ELF-1 (cell line): ENCODE results near the gene KLF11.
"Not testable (repeated sequence)": the region's sequence is repeated elsewhere in the genome, so short reads cannot be mapped to it uniquely, and the experiment has no call there.

Source experiments
- DNase-seq: peaks from one replicate; pipeline ENCODE4 v3.0.0-alpha.2; 2016; ENCODE audit warnings: low read depth, low spot score

Gene KLF11

GRCh38 chr2:10084223-10084865, 41.0 kb downstream of the KLF11 start:
- no peak for DNase-seq

DNA sequence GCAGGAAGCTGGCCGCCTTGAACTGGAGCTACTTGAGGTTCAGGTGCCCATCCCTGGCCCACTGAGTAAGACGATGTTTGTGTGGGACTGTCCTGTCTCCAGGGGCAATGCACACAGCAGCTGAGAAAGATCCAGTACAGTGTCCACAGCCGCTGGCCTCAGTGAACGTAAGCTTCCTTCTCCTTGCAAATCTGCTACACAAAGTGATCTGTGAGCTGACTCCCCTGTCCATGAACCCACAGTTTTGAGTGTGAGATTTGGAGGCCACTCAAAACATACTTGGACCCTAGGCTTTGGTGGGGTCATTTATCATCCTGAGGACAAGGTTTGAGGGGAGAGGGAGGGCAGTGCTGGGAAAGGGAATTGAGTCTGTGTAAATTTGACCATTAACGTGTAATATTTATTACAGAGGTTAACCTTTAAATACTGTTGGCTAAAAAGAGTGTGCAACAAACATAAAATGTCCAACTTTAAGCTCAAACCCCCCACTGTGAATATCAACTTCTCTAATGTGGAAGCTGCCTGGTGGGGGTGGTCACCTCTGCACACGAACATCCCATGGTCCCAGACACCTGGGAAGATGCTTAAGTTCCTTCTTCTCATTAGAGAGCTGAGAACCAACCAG, 41.8 kb downstream of the KLF11 start:
- no peak for DNase-seq

DNA sequence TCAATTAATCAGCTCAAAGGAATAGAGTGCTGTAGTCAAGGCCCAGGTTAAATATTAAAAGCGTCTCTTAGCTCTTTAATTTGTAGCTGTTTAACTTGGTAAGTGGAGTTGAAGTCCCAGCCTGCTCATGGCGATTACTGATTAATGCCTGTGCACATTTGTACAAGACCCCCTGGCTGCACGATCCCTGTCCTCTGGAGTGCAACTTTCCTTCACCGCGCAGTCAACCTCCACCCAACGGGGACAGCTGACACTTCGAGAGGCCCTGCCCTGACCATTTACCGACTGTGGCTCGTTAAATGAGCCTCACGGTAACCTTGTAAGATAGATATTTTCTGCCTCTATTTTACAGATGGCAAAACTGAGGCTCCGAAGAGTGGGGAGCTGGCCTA, 42.3 kb downstream of the KLF11 start:
- DNase-seq, result no peak

GRCh38 chr2:10086950-10087349, 43.6 kb downstream of the KLF11 start:
- DNase-seq, result no peak

- DNase-seq, result no peak
Observed at GRCh38 chr2:10087360-10087759, 44.0 kb downstream of the KLF11 start.

DNA sequence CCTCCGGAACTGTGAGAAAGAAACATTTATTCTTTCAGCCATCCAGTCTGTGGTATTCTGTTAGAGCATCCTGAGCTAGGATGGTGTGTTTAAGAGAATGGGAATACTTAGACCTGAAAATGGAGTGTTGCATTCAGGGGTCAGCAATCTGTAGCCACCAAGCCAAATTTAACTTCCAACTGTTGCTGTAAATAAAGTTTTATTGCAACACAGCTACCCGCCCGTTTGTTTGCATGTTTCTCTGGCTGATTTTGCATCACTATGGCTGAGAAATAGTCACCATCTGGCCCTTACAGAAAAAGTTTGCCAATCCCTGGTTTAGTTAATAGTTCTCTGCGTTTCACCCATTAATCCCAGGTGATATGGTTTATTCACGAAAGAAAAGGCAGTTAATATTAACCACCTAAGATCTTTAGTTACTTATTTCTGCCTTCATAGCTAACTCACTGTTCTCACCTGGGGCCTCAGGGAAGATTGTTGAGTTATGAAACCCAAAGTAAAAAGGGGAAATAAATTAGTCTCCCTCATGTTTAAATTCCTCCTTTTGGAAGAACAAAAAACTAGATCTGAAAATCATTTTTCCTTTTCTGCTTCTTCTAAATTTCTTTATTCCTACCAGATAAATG, 46.3 kb downstream of the KLF11 start:
- no peak for DNase-seq

DNA sequence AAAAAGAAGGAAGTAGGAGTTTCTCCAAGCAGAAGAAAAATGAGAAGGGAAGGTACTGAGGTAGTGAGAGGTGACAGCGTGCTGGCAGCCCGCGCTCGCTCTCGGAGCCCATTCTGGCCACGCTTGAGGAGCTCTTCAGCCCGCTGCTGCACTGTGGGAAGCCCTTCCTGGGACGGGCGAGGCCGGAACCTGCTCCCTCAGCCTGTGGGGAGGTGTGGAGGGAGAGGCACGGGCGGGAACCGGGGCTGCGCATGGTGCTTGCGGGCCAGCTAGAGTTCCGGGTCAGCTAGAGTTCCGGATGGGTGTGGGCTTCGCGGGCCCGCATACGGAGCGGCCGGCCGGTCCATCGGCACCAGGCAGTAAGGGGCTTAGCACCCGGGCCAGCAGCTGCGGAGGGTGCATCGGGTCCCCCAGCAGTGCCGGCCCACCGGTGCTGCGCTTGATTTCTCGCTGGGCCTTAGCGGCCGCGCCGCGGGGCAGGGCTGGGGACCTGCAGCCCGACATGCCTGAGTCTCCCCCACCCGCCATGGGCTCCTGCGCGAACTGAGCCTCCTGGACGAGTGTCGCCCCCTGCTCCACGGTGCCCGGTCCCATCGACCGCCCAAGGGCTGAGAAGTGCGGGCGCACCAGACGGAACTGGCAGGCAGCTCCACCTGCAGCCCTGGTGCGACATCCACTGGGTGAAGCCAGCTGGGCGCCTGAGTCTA, 48.0 kb downstream of the KLF11 start:
- no peak for DNase-seq

- DNase-seq, result not testable (repeated sequence)
Observed at GRCh38 chr2:10091889-10092244, 48.5 kb downstream of the KLF11 start.

DNA sequence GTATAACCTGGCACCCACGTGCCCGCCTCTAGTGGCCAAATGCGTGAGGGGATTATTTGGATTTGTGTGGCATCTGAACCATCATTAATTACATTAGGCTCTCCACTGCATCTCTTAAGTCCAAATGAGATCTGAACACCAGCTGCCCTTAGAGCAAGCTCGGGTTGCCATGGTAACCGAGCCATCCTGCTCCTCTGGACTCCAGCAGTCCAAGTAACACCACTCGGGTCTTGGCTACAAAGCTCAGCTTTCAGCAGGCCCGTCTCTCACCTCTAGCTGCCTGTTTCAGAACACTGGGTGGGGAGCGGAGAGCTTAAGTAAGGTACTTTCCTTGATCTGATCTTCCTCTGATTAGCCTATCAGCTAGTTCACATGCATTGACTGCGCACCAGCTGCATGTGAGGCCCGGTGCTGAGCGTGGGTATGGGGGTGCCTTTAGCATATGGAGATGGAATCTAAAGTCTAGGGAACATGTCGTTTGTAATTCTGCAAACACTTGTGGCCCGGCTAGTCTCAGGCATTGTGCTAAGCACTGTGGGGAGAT, 51.0 kb downstream of the KLF11 start:
- DNase-seq, result no peak

DNA sequence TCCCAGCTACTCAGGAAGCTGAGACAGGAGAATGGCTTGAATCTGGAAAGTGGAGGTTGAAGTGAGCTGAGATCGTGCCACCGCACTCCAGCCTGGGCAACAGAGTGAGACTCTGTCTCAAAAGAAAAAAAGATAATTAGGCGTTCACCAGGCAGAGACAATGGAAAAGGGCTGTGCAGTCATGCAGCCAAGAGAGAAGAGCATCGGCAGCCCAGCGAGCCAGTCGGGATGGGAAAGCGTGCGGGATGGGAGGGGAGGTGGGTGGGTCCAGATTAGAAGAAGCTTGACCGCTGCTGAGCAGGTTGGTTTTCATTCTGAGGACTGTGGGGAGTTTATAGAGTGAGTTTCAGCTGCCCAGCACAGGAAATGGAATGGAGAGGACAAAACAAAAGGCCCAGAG, 51.8 kb downstream of the KLF11 start:
- DNase-seq, result no peak

DNA sequence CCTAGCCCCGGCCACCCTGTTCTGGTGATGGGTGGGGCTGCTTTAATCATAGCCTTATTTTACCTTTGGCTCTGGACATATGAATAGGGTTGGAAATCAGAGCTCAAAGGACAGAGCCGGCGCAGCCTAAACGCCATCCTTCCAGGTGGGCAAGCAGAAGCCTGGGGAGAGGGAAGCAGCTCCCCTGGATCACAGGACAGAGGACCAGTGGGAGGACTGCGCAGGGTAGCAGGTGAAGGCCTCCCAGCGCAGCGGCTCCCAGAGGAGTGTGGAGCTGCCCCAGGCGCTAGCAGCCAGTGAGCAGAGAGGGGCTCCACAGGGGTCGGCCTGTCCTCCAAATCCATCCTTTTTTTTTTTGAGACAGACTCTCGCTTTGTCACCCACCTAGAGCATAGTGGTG, 53.3 kb downstream of the KLF11 start:
- no peak for DNase-seq

GRCh38 chr2:10097352-10098148, 54.2 kb downstream of the KLF11 start:
- peak; percentile 90 for DNase-seq

DNA sequence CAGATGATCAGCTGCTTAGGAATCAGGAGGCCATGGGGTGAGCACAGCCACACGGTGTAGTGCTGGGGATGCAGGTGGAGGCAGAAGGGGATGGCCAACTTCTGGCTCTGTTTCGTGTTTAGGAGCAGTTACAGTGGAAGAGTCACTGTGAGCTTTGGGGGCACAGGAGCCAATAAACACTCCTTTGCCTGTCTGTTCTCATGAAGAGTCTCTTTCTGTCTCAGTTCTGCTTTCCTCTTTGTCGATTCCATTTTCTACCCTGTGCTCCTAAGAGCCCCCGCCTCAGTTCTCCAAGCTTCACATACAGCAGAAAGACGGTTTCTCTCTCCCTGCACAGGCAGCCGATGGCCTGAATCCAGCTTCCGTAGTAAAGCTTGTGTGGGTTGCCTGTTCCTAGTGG, 58.1 kb downstream of the KLF11 start:
- DNase-seq, result no peak

- DNase-seq, result no peak
Observed at GRCh38 chr2:10103179-10103578, 59.8 kb downstream of the KLF11 start.
